A549 (cell line): ENCODE measurements around the gene KLRD1. TPM values are rescaled to one million over a fixed set of nuclear protein-coding genes. Genes with fewer than 3 reads are reported as not detected.
"Not testable (repeated sequence)": the region's sequence is repeated elsewhere in the genome, so short reads cannot be mapped to it uniquely, and the experiment has no call there.

Experiments
- ATAC-seq, 2 experiments: fragments of 200-7000 bp in 1 of 2; fragments of >200 bp in 1 of 2; cut with Nextera tagmentation in 1 of 2; cut with Tn5 transposase in 1 of 2; 3 replicates each; pipeline versions ENCODE4 v1.8.0 to v1.9.1; 2018 to 2020; ENCODE audit warnings: mild to moderate bottlenecking in 1 of 2, moderate library complexity in 1 of 2
- CTCF ChIA-PET: fragments of 300-600 bp; sonication (Branson Sonifier 250); formaldehyde crosslinking; extraction: SDS; loops from one replicate; lab custom pipeline; 2021; ENCODE audit warnings: antibody characterized with exemption, inconsistent platforms; lab: Yijun Ruan, JAX
- POLR2A ChIA-PET: fragments of 350-600 bp; formaldehyde crosslinking; extraction: SDS; loops from one replicate; lab custom pipeline; 2021; ENCODE audit warnings: antibody characterized with exemption, inconsistent platforms; lab: Yijun Ruan, JAX
- DNase-seq, 2 experiments: peaks; one replicate each; pipeline versions ENCODE4 v3.0.0 to v3.0.0-alpha.2; 2011 to 2016; ENCODE audit warnings: low read depth in 1 of 2, low spot score in 1 of 2
- FAIRE-seq: peaks from 2 replicates; lab custom pipeline; 2011; peaks lifted over from hg19 to GRCh38; lab: Jason Lieb, UNC
- H3K27ac ChIP-seq, 2 experiments: fragments of >200 bp; sonication (Bioruptor Twin); formaldehyde crosslinking; 3 replicates each; pipeline ENCODE4 v1.5.1; 2016 to 2017
- H3K4me1 ChIP-seq: fragments of >200 bp; sonication (Bioruptor Twin); formaldehyde crosslinking; 3 replicates; pipeline ENCODE4 v1.6.1; 2016
- H3K4me2 ChIP-seq: fragments of >200 bp; sonication (Bioruptor Twin); formaldehyde crosslinking; 3 replicates; pipeline ENCODE4 v1.6.1; 2016
- H3K4me3 ChIP-seq: fragments of >200 bp; sonication (Bioruptor Twin); formaldehyde crosslinking; 3 replicates; pipeline ENCODE4 v1.5.1; 2016
- H3K9me3 ChIP-seq: fragments of >200 bp; sonication (Bioruptor Twin); formaldehyde crosslinking; 3 replicates; pipeline ENCODE4 v1.6.1; 2016
- BHLHE40 ChIP-seq: IDR thresholded peaks from 2 replicates; pipeline ENCODE4 v1.6.1; 2012; ENCODE audit warnings: low read depth, low read length, inconsistent platforms
- CHD4 ChIP-seq: fragments of 200-600 bp; sonication (generic); IDR thresholded peaks from 2 replicates; pipeline ENCODE4 v1.6.1; 2016; ENCODE audit warnings: antibody characterized with exemption, mild to moderate bottlenecking, borderline replicate concordance
- EHF ChIP-seq: fragments of 250-450 bp; sonication (Bioruptor Pico); IDR thresholded peaks from 2 replicates; pipeline ENCODE4 v1.5.0; 2020; ENCODE audit warnings: mild to moderate bottlenecking
- EP300 ChIP-seq, 2 experiments: fragments of >200 bp; sonication (Bioruptor Twin); formaldehyde crosslinking; IDR thresholded peaks; 2 replicates in 1 of 2; 3 replicates in 1 of 2; pipeline ENCODE4 v1.6.1; 2016 to 2017
- GATA3 ChIP-seq: IDR thresholded peaks from 2 replicates; pipeline ENCODE4 v1.6.1; 2012; ENCODE audit warnings: borderline replicate concordance
- JUNB ChIP-seq: fragments of >200 bp; sonication (Bioruptor Twin); formaldehyde crosslinking; IDR thresholded peaks from 2 replicates; pipeline ENCODE4 v1.6.1; 2016
- KDM5A ChIP-seq: fragments of 200-600 bp; sonication (generic); IDR thresholded peaks from 2 replicates; pipeline ENCODE4 v1.6.1; 2016; ENCODE audit warnings: antibody characterized with exemption, mild to moderate bottlenecking
- MAFK ChIP-seq: fragments of 450-650 bp; IDR thresholded peaks from 2 replicates; pipeline ENCODE4 v1.6.1; 2014; ENCODE audit not compliant: partially characterized antibody
- NFE2L2 ChIP-seq: fragments of 150-350 bp; conservative IDR thresholded peaks from 2 replicates; pipeline ENCODE4 v1.6.1; 2014; ENCODE audit warnings: low read length
- NPAS2 ChIP-seq: fragments of 250-450 bp; sonication (Bioruptor Pico); IDR thresholded peaks from 2 replicates; pipeline ENCODE4 v1.8.0; 2022; ENCODE audit warnings: mild to moderate bottlenecking, moderate library complexity, borderline replicate concordance
- POLR2A ChIP-seq: IDR thresholded peaks from 2 replicates; pipeline ENCODE4 v1.6.1; 2012; ENCODE audit warnings: mild to moderate bottlenecking, low read length
- RFX5 ChIP-seq: fragments of 450-650 bp; IDR thresholded peaks from 2 replicates; pipeline ENCODE4 v1.7.1; 2014; ENCODE audit warnings: antibody characterized with exemption, mild to moderate bottlenecking, moderate library complexity
- ZSCAN20 ChIP-seq: fragments of 250-450 bp; sonication (Bioruptor Pico); IDR thresholded peaks from 2 replicates; pipeline ENCODE4 v1.8.0; 2022; ENCODE audit warnings: mild to moderate bottlenecking, moderate library complexity
- WGBS: methylation state at CpG from one replicate; pipeline ENCODE4 v1.1.6; 2017; ENCODE audit errors: missing lambda C conversion rate; 5-methylcytosine and 5-hydroxymethylcytosine counted together
- polyA plus RNA-seq, 4 experiments: library from polyadenylated mRNA; depleted of rRNA in 3 of 4; stranded (reverse); fragments of >200 nt; fragmentation: RNase III in 1 of 4; extraction: RNeasy Plus Mini Kit Qiagen cat#74134 plus additional on column Dnase treatment in 1 of 4; gene quantifications; 2 replicates in 3 of 4; 3 replicates in 1 of 4; pipeline ENCODE4 v1.2.3, GENCODE V29; 2011 to 2017
- TF ChIP-seq, protein P1 (sequence below): IDR thresholded peaks from 2 replicates; pipeline ENCODE4 v1.6.1; 2012
- TF ChIP-seq, protein P2 (sequence below): fragments of 150-350 bp; IDR thresholded peaks from 2 replicates; pipeline ENCODE4 v1.6.1; 2014; ENCODE audit warnings: low read depth, mild to moderate bottlenecking, low read length
- TF ChIP-seq, protein P3 (sequence below): fragments of 200-600 bp; sonication (generic); IDR thresholded peaks from 2 replicates; pipeline ENCODE4 v1.6.1; 2016; ENCODE audit warnings: antibody characterized with exemption, mild to moderate bottlenecking, moderate library complexity

The KLRD1 gene
- polyA plus RNA-seq, 2 of the 4 experiments (the other 2 are of a cell fraction): 0.01 TPM; not detected in 1

DNA sequence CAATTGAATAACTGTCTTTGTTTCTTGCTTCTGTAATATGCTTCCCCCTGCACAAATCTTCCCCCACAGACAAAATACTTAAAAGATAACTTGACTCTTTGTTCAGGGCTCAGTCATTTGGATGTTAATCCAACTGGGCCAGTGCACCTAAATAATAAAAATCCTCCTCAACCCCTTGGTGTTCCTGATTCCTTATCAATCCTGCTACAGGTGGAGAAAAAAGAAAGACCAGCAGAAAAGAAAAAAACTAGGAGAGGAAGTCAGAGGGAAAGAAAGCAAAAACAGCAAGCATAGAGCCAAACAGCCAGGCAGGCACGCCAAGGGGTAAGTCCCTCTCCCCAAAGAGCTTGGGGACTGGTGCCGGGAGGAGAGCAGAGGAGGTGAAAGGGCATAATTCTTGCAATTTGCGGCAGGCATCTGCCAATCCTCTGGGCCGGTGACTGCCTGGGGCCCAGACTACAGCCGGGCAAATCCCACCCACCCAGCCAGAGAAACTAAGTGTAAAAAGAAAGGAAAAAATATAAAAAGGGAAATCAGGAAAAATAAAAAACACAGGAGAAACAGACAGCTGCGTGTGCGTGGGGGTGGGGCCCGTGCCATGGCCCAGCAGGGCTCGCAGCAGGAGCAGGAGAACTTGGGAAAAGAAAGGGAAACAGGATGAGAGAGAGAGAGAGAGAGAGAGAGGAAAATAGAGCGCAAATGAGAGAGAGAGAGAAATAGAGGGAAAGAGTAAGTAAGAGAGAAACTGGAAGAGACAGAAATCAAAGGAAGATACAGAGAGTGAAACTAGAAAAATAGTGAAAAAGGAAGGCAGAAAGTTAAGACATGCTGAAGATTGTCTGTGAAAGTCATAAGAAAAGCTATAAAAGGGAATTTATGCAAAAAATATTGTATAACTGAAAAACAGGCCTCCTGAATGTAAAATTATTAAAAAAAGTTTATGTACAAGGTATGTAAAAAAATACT lies 60.8 kb downstream of the KLRD1 start (continued):
- no peak for TF ChIP-seq EHF (CRISPR knock-in tag)
- no peak for TF ChIP-seq EP300 (IDR thresholded peaks at IDR 0.05)

DNA sequence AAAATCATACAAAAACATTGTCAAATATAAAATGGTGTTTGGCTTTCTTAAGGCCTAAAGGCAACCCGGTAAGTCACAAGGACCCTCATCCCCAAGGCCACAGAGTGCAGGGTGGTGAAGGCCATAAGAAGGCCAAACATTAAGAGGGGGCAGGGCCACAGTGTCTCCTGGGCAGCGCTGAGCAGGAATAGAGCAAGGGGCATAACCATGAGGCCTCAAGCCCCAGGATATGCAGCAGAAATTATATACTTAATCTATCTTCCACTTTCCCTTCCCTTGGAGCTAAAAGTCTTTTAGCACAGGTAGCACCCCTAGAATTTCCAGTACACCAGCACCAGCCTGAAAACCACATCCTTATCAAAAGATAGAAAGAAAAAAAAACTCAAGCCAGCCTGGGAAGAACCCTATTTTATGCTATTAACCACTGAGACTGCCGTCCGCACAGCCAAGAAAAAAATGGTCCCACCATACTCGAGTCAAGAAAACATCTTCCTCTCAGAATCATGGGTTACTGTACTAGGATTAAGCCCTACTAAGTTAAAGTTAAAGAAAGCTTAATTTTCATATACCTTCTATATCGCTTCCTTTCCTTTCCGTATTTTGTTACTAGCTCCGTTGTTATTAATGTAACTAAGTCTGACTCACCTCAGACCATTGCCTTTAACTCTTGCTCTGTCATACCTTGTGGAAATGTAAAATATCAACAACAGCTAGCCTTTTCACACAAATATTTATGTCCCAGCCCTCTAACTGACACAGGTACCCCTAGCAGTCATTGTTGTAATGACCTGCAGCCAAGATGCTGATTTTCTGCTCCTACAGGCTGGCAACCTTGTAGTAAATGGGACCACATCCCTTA lies 62.1 kb downstream of the KLRD1 start:
- ATAC-seq (no peak), FAIRE-seq (no peak), DNase-seq (no peak)
- ChIA-PET POLR2A (no interaction called here), CTCF (no interaction called here)
- 88% methylated on average over 8 of the region's 8 CpGs for WGBS
- Histone ChIP-seq H3K9me3 (no peaks in the 10 kb centered on the region), H3K4me1 (peaks cover 27% of the 10 kb centered on the region), H3K27ac (no peak overlapping the region), H3K4me2 (no peak overlapping the region), H3K4me3 (no peak overlapping the region)
- no peak for TF ChIP-seq CHD4
- TF ChIP-seq, protein P1, sequence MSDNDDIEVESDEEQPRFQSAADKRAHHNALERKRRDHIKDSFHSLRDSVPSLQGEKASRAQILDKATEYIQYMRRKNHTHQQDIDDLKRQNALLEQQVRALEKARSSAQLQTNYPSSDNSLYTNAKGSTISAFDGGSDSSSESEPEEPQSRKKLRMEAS: no peak
- no peak for TF ChIP-seq RFX5
- TF ChIP-seq, protein P2, sequence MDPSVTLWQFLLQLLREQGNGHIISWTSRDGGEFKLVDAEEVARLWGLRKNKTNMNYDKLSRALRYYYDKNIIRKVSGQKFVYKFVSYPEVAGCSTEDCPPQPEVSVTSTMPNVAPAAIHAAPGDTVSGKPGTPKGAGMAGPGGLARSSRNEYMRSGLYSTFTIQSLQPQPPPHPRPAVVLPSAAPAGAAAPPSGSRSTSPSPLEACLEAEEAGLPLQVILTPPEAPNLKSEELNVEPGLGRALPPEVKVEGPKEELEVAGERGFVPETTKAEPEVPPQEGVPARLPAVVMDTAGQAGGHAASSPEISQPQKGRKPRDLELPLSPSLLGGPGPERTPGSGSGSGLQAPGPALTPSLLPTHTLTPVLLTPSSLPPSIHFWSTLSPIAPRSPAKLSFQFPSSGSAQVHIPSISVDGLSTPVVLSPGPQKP: no peak
- no peak for TF ChIP-seq NPAS2 (CRISPR knock-in tag)
- TF ChIP-seq KDM5A: no peak
- TF ChIP-seq BHLHE40: no peak
- TF ChIP-seq MAFK: no peak
- TF ChIP-seq POLR2A: no peak
- TF ChIP-seq GATA3: no peak

DNA sequence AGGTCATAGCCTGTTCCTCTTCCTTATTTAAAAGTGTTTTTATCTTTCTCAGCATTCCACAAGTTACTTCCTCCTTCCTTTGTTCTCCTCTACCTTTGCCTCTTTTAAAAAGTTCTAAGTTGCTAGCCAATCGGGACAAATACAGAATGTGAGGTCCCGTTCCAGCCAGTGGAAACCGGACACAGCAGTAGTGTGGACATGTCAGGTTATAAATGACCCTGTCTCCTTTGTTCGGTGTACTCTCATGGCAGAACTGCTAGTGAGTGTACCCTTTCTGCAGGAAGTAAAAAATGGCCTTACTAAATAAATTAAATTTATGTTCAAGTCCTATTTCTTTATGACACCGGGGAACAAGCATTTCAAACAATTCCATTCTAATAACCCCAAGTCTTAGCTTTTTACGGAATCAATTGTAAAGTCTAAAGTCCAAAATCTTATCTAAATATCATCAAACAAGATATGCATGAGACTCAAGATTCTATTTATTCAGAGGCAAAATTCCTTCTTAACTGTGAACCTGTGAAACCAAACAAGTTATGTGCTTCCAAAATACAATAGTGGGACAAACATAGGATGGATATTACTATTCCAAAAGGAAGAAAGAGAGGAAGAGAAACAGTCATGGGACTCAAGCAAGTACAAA lies 64.3 kb downstream of the KLRD1 start:
- CTCF ChIA-PET, POLR2A ChIA-PET, FAIRE-seq, H3K4me3 ChIP-seq, H3K9me3 ChIP-seq, DNase-seq: not testable (repeated sequence)
- 28% methylated on average over 6 of the region's 6 CpGs for WGBS
- ATAC-seq: peak in 1 of 2 experiments; percentile 47; a peak in 2 of 6 replicates
- peak overlapping the region; percentile 24 to 67; a peak in 4 of 6 replicates for H3K27ac ChIP-seq
- H3K4me1 ChIP-seq: peaks cover 16% of the 10 kb centered on the region
- H3K4me2 ChIP-seq: peak overlapping the region; percentile 54

DNA sequence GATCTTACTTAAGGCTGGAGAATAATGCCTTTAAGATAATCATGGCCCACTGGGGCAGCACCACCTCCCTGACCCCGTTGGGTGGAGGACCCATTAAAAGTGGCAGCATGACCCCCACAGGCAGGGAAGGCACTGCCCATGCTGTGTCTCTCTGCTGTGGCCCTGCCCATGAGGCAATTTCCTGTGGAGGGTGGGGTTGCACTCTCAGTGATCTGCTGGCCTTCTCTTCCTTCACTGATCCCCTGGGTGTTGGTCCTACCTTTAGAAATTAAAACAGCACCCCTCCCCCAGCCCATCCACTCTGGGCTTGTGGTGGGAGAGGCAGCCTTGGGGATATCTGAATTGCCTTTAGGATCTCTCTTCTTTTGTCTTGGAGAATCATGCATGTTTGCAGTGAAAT lies 64.9 kb downstream of the KLRD1 start:
- DNase-seq: no peak
- peak; percentile 24 to 76; a peak in 3 of 6 replicates for ATAC-seq
- no peak for TF ChIP-seq ZSCAN20 (CRISPR knock-in tag)
- TF ChIP-seq, protein P3, sequence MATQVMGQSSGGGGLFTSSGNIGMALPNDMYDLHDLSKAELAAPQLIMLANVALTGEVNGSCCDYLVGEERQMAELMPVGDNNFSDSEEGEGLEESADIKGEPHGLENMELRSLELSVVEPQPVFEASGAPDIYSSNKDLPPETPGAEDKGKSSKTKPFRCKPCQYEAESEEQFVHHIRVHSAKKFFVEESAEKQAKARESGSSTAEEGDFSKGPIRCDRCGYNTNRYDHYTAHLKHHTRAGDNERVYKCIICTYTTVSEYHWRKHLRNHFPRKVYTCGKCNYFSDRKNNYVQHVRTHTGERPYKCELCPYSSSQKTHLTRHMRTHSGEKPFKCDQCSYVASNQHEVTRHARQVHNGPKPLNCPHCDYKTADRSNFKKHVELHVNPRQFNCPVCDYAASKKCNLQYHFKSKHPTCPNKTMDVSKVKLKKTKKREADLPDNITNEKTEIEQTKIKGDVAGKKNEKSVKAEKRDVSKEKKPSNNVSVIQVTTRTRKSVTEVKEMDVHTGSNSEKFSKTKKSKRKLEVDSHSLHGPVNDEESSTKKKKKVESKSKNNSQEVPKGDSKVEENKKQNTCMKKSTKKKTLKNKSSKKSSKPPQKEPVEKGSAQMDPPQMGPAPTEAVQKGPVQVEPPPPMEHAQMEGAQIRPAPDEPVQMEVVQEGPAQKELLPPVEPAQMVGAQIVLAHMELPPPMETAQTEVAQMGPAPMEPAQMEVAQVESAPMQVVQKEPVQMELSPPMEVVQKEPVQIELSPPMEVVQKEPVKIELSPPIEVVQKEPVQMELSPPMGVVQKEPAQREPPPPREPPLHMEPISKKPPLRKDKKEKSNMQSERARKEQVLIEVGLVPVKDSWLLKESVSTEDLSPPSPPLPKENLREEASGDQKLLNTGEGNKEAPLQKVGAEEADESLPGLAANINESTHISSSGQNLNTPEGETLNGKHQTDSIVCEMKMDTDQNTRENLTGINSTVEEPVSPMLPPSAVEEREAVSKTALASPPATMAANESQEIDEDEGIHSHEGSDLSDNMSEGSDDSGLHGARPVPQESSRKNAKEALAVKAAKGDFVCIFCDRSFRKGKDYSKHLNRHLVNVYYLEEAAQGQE: no peak
- TF ChIP-seq NFE2L2: no peak
- TF ChIP-seq POLR2A: no peak
- no peak for TF ChIP-seq JUNB
- TF ChIP-seq, all 56 proteins: peak for 0
- ChIA-PET CTCF (no interaction called here), POLR2A (no interaction called here)
- Histone ChIP-seq H3K4me1 (peaks cover 16% of the 10 kb centered on the region), H3K27ac (peak overlapping the region; percentile 24 to 67; a peak in 4 of 6 replicates), H3K4me2 (peak overlapping the region; percentile 54), H3K9me3 (no peaks in the 10 kb centered on the region), H3K4me3 (no peak overlapping the region)
- WGBS: 18% methylated on average over 1 of the region's 1 CpG
- FAIRE-seq: no peak
